WERI-Rb-1 (cell line): Measurements from ENCODE around the gene FAM13A.

Experiments used
- DNase-seq: peaks from one replicate; pipeline ENCODE4 v3.0.0-alpha.2; 2020
- H3K27ac ChIP-seq: fragments of 250-450 bp; sonication (Bioruptor Pico); 2 replicates; pipeline ENCODE4 v1.5.1; 2020; ENCODE audit warnings: mild to moderate bottlenecking, moderate library complexity
- H3K27me3 ChIP-seq: fragments of 250-450 bp; sonication (Bioruptor Pico); 2 replicates; pipeline ENCODE4 v1.5.1; 2021; ENCODE audit warnings: mild to moderate bottlenecking, low read depth, moderate library complexity; ENCODE audit not compliant: insufficient read depth, severe bottlenecking
- H3K36me3 ChIP-seq: fragments of 250-450 bp; sonication (Bioruptor Pico); 2 replicates; pipeline ENCODE4 v1.5.1; 2020; ENCODE audit warnings: mild to moderate bottlenecking, moderate library complexity
- H3K4me3 ChIP-seq: 2 replicates; pipeline ENCODE4 v1.5.1; 2011; ENCODE audit warnings: low read depth, mild to moderate bottlenecking, control low read depth, low read length
- H3K9me3 ChIP-seq: fragments of 250-450 bp; sonication (Bioruptor Pico); 2 replicates; pipeline ENCODE4 v1.5.1; 2021; ENCODE audit warnings: mild to moderate bottlenecking, moderate library complexity; ENCODE audit not compliant: severe bottlenecking
- TF ChIP-seq, protein P1 (sequence below): IDR thresholded peaks from 2 replicates; pipeline ENCODE4 v1.5.1; 2011; ENCODE audit warnings: low read depth, mild to moderate bottlenecking, control low read depth, inconsistent platforms, low read length

FAM13A gene

DNA sequence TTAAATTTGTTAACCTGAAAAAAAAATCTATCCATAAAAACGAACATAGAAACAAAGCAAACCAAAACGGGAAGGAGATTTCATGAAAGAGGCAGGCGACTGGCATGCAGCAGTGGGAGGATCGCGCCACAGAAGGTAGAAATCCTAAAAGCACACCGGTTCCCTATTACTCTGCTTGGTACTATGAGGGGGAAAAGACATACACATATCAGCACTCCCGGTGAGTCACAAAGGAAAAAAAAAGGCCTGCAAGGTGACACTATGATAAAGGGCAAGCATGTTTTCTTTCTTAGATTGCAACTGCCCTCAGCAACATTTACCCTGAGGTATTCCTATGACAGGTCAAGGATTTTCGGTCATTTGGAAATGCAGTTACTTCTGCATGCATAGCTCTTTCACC, 298.7 kb downstream of the FAM13A start:
- DNase-seq, result no peak
- no peak overlapping the region for H3K4me3 ChIP-seq
- no peaks in the 10 kb centered on the region for H3K9me3 ChIP-seq
- H3K27ac ChIP-seq, result no peak overlapping the region
- TF ChIP-seq, protein P1, sequence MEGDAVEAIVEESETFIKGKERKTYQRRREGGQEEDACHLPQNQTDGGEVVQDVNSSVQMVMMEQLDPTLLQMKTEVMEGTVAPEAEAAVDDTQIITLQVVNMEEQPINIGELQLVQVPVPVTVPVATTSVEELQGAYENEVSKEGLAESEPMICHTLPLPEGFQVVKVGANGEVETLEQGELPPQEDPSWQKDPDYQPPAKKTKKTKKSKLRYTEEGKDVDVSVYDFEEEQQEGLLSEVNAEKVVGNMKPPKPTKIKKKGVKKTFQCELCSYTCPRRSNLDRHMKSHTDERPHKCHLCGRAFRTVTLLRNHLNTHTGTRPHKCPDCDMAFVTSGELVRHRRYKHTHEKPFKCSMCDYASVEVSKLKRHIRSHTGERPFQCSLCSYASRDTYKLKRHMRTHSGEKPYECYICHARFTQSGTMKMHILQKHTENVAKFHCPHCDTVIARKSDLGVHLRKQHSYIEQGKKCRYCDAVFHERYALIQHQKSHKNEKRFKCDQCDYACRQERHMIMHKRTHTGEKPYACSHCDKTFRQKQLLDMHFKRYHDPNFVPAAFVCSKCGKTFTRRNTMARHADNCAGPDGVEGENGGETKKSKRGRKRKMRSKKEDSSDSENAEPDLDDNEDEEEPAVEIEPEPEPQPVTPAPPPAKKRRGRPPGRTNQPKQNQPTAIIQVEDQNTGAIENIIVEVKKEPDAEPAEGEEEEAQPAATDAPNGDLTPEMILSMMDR, result no peak
- no peaks in the 10 kb centered on the region for H3K27me3 ChIP-seq
- no peaks in the 10 kb centered on the region for H3K36me3 ChIP-seq

- TF ChIP-seq, protein P1, result no peak
These were observed 299.2 kb downstream of the FAM13A start for GRCh38 chr4:88757776-88758175.

DNA sequence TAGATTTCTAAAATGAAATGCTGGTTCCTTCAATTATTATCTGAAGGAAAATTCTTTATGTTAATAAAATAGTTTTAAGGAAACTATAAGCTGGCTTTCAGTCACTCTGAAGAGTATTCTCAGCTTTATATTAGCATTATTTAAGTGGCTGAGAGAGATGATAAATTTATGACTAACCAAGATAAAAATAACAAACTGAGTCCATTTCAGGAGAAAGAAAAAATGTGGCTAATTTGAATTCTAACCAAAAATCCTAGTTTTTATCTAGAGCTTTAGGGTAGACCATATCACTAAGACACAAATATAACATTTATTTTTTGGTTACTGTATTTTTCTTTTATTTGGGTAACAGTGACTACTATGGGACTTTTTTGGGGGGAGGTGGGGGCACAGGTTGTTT, 299.9 kb downstream of the FAM13A start:
- Histone ChIP-seq H3K4me3 (no peak overlapping the region), H3K9me3 (no peaks in the 10 kb centered on the region), H3K27ac (no peak overlapping the region), H3K36me3 (no peaks in the 10 kb centered on the region), H3K27me3 (no peaks in the 10 kb centered on the region)
- TF ChIP-seq, protein P1, result no peak
- no peak for DNase-seq

More at GRCh38 chr4:88757776-88758175, 299.2 kb downstream of the FAM13A start:
- DNase-seq, result no peak
- H3K4me3 ChIP-seq, result no peak overlapping the region
- H3K27me3 ChIP-seq, result no peaks in the 10 kb centered on the region
- no peak overlapping the region for H3K27ac ChIP-seq
- no peaks in the 10 kb centered on the region for H3K9me3 ChIP-seq
- H3K36me3 ChIP-seq, result no peaks in the 10 kb centered on the region

DNA sequence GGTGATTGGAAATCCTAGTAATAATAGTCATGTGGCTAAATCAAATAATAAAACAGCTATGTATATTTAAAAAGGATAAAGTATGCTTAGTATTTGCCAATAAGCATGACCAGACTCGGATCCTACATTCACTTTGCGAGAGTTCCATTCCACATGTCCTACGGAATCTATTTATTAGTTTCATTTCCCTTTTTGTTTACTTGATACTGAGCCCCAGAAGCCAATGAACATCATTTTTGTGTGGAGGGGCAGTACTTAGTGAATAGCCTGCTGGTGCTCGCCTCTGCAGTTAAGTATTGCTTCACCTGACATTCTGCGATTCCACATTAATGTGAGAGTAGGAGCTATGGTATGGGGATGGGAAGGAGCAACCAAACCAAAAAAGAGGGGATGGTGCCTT, 300.8 kb downstream of the FAM13A start:
- H3K9me3 ChIP-seq, result no peaks in the 10 kb centered on the region
- DNase-seq, result no peak
- H3K27ac ChIP-seq, result no peak overlapping the region
- TF ChIP-seq, protein P1, result no peak
- H3K4me3 ChIP-seq, result no peak overlapping the region
- no peaks in the 10 kb centered on the region for H3K27me3 ChIP-seq
- H3K36me3 ChIP-seq, result no peaks in the 10 kb centered on the region

DNA sequence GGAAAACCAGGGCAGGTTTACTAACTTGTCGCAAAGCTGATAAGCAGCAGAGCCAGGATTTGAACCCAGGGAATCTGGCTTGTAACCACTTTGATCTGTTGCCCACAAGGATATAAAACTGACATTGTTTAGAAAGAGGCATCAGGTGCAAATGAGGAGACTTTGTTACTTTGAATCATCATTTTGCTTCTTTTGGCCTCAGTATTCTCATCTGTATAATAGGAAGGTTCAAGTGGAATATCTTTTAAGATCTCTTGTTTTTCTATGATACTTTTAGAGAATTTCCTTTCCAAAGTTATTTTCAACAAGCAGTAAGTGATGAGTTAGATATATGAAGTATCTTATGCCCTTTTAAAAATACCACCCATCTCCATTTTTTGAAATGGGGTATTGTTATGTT, 301.5 kb downstream of the FAM13A start:
- TF ChIP-seq, protein P1, result no peak

GRCh38 chr4:88754796-88755195, 302.2 kb downstream of the FAM13A start:
- Histone ChIP-seq H3K36me3 (no peaks in the 10 kb centered on the region), H3K9me3 (no peaks in the 10 kb centered on the region), H3K4me3 (no peak overlapping the region), H3K27me3 (no peaks in the 10 kb centered on the region), H3K27ac (no peak overlapping the region)
- TF ChIP-seq, protein P1, result no peak
- DNase-seq, result no peak

More for the DNA sequence above, 301.5 kb downstream of the FAM13A start:
- H3K27ac ChIP-seq, result no peak overlapping the region
- DNase-seq, result no peak
- H3K27me3 ChIP-seq, result no peaks in the 10 kb centered on the region
- H3K36me3 ChIP-seq, result no peaks in the 10 kb centered on the region
- H3K4me3 ChIP-seq, result no peak overlapping the region
- no peaks in the 10 kb centered on the region for H3K9me3 ChIP-seq
